ENCODE data around the gene DAP3.

DNA sequence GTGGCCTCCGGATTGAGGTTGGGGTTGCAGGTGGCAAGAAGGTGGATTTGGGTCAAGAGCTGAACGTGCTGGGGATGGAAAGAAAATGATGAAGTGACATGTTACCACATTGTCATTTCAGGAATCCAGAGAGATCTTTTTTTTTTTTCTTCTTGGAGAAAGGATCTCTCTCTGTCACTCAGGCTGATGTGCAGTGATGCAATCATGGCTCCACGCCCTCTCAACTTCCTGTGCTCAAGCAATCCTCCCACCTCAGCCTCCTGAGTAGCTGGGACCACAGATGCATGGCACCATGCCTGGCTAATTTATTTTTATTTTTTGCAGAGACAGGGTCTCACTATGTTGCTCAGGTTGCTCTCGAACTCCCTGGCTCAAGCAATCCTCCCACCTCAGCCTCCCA, 87.5 kb downstream of the DAP3 start:
- no peak for TF ChIP-seq YY1 (IDR thresholded peaks at IDR 0.05; ENCODE audit: low read depth)
- TF ChIP-seq, protein P1, sequence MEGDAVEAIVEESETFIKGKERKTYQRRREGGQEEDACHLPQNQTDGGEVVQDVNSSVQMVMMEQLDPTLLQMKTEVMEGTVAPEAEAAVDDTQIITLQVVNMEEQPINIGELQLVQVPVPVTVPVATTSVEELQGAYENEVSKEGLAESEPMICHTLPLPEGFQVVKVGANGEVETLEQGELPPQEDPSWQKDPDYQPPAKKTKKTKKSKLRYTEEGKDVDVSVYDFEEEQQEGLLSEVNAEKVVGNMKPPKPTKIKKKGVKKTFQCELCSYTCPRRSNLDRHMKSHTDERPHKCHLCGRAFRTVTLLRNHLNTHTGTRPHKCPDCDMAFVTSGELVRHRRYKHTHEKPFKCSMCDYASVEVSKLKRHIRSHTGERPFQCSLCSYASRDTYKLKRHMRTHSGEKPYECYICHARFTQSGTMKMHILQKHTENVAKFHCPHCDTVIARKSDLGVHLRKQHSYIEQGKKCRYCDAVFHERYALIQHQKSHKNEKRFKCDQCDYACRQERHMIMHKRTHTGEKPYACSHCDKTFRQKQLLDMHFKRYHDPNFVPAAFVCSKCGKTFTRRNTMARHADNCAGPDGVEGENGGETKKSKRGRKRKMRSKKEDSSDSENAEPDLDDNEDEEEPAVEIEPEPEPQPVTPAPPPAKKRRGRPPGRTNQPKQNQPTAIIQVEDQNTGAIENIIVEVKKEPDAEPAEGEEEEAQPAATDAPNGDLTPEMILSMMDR (IDR thresholded peaks at IDR 0.05): no peak
- no peak for TF ChIP-seq RFX5 (IDR thresholded peaks at IDR 0.05; ENCODE audit: low read length)
- no peak for TF ChIP-seq RAD21 (IDR thresholded peaks at IDR 0.05; ENCODE audit: low read length)
- no peak for TF ChIP-seq ELF1 (IDR thresholded peaks at IDR 0.05)
- TF ChIP-seq, protein P2, sequence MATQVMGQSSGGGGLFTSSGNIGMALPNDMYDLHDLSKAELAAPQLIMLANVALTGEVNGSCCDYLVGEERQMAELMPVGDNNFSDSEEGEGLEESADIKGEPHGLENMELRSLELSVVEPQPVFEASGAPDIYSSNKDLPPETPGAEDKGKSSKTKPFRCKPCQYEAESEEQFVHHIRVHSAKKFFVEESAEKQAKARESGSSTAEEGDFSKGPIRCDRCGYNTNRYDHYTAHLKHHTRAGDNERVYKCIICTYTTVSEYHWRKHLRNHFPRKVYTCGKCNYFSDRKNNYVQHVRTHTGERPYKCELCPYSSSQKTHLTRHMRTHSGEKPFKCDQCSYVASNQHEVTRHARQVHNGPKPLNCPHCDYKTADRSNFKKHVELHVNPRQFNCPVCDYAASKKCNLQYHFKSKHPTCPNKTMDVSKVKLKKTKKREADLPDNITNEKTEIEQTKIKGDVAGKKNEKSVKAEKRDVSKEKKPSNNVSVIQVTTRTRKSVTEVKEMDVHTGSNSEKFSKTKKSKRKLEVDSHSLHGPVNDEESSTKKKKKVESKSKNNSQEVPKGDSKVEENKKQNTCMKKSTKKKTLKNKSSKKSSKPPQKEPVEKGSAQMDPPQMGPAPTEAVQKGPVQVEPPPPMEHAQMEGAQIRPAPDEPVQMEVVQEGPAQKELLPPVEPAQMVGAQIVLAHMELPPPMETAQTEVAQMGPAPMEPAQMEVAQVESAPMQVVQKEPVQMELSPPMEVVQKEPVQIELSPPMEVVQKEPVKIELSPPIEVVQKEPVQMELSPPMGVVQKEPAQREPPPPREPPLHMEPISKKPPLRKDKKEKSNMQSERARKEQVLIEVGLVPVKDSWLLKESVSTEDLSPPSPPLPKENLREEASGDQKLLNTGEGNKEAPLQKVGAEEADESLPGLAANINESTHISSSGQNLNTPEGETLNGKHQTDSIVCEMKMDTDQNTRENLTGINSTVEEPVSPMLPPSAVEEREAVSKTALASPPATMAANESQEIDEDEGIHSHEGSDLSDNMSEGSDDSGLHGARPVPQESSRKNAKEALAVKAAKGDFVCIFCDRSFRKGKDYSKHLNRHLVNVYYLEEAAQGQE (IDR thresholded peaks at IDR 0.05; ENCODE audit: low read depth, low read length): no peak
- TF ChIP-seq SMC3 (IDR thresholded peaks at IDR 0.05; ENCODE audit: low read depth, low read length): no peak
- TF ChIP-seq POLR2AphosphoS5 (IDR thresholded peaks at IDR 0.05; ENCODE audit: low read depth, low read length): no peak
